Embryonic facial prominence (tissue), 1 donor: ENCODE data around the gene CRYBG2.
"Not testable (repeated sequence)": the region's sequence is repeated elsewhere in the genome, so short reads cannot be mapped to it uniquely, and the experiment has no call there.

Experiments used
- DNase-seq: peaks from one replicate; pipeline ENCODE4 v3.0.0-alpha.2; 2016; ENCODE audit errors: extremely low spot score

Gene CRYBG2, protein sequence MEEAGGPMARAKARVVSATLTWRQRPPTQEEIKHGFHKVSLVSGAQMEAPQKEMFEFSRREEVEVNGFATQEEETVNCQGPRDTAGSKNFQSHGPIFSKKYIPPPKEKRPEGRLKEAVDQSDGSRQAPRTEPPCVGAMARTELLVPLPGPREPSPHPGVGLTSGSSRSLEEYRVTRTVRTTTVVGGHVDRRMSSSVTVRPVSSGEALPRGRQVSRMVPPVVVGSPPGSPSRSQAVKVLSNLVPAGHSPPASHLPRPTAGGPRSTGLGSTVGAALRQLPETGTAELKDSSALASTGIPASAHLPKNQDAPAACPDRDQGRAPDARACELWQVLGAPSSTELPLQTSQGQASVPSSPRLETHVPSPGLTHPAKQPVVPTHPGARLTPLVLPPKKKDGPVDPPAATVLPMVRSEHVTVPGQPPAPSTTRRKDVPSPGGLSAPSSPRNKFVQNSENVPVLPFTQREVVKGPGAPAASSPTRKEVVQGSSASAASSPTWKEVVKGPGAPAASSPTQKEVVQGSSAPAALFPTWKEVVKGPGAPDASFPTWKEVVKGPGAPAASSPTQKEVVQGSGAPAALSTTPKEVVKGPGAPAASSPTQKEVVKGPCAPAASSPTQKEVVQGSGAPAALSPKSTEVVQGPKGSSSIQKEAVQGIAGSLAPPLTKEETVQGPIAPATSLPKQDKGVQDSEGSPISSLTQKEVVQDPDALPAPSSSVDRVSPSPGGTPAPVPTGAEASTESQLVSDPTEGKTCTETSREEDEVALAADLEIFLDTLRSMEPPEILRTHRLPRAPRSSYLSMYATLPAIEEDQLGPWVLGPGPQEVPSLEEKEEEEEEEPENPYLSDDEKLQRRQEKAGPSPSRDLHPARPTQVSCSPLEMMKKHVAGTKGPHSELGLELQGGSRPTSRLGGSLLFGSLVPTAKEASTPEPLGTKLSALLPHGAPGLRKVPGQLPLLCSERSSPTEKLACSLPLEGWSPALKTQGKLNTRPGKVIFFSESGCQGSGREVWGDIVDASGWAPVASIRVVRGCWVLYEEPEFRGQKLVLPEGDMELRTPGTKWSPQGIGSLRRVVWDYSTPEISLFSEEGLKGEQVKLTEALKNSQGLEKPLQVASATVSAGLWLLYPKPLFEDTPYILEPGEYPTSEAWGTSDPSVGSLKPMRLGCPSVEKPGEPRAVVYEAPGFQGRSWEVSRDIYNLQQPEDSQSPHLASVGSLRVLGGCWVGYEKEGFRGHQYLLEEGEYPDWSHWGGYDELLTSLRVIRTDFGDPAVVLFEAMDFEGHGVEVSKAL (N-terminal part only)

DNA sequence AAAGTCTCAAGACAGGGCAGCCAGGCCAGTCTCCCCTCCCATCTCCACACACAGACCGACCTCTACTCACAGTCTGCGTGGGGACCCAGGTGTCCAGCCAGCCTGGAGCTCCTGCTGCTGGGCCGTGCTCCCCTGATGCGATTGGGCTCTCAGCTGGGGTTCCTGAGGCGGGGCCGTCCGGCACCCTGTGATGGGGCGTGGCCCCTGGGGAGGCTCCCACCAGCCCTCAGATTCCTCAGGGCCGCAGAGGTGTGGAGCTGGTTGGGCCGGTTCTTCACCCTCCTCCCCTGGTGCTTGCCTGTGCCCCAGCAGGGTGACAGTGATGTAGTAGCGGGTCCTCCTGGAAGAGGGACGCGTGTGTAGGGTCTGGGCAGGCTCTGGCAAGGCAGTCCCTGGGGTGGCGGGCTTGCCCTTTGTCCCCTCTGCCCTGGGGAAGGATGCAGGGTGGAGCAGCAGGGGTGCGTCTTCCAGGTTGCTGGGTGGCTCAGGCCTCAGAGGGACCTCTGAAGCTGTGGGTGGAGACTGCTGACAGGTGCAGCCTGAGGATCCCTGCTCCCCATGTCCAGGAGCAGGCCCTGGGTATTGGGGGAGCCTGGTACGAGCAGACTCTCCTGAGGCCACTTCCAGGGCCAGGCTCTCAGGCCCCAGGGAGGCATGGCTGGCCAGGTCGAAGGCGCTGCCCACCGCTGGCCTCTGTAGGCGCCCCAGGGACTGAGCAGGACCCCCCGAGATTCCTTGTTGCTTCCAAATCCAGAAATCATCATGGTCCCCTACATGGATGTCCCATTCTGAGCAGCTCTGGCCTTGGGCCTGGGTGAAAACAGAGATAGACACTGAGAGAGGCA, at the start of gene CRYBG2:
CRYBG2 (minus strand) TSS at position 155 of the 845 bp plus-strand sequence. CDS start 7,473 bp downstream, outside the sequence.
- DNase-seq = no peak

DNA sequence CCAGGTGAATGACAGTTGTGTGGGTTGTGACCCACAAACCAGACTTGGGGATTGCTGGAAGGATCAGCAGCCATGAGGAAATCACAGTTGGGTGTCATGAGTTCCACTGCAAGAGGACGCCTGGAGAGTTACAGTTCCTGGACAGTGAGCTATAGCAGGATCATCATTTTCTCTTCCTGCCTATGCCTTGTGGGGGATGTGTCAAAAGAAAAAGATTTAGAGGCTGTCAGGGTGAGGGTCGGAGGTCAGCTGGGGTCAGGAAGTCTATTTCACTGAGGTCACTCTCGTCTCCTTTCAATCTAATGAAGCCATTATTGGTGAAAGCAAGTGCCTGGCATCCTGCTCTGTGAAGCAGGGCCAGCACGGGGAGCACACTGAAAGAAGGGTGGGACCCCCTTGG, 49.7 kb upstream of the CRYBG2 start:
- DNase-seq = no peak

DNA sequence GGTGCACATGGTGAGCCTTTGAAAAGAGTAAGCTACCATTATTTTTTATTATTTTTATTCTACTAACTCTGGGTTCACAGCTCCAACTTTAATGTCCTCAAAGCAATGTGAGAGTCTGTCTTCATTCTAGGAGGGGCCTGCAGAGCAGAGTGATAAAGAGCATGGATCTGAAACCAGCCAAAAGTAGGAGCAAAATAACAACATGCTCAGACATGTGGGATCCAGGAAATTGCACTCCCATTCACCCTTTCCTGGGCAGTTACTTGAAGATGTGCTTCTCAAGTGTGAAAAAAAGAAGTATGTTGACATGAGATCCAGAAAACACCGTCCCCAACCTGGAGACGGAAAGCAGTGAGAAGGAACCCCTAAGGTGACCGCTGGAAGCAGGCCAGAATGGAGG, 48.0 kb upstream of the CRYBG2 start:
- DNase-seq = no peak

DNA sequence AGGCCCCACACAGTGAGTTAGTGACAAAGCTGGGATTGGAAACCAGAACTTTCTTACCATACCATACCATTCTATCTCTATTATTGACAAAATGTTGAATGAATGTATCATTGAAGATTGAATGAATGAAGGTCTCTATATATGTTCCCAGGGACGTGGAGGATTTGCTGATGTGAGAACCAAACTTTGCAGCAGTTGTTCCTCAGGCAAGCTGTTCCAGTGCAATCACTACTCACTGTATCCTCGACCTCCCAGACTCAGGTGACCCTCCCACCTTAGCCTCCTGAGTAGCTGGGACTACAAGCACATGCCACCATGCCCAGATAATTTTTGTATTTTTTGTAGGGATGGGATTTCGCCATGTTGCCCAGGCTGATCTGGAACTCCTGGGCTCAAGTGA, 45.1 kb upstream of the CRYBG2 start:
- DNase-seq = no peak

DNA sequence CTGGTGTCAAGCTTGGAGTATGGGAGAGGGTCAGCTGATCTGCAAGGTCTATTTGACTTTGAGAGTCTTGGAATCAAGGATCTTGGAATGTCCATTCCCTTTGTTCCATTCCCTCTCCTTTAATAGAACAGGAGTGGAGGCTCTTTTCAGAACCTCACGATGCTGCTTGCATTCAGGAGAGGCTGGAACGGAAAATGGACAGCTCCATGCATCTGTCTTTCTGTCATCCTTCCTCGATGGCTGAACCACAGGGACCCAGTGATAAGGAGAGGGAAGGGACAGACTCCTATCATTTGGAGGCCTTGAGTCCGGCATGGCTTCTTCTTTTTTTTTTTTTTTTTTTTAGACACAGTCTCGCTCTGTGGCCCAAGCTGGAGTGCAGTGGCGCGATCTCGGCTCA, 41.8 kb upstream of the CRYBG2 start:
- no peak for DNase-seq

DNA sequence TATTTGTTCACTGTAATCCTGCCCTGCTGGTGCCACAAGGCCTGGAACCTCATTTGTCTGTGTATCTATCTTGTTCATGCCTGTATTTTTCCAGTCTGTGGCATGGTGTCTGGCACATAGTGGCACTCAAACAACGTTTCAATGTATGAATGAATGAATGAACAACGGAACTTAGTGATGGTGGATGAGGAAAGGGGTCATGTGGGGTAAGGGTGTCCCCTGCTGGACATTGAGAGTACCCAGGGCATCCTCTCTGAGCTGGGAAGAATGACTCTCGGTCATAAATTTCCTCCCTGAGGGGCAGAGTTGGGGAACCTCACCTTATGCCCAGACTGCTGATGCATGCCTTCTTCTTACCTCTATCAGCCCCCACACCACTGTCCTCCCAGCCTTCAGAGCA, 37.5 kb upstream of the CRYBG2 start:
- no peak for DNase-seq

DNA sequence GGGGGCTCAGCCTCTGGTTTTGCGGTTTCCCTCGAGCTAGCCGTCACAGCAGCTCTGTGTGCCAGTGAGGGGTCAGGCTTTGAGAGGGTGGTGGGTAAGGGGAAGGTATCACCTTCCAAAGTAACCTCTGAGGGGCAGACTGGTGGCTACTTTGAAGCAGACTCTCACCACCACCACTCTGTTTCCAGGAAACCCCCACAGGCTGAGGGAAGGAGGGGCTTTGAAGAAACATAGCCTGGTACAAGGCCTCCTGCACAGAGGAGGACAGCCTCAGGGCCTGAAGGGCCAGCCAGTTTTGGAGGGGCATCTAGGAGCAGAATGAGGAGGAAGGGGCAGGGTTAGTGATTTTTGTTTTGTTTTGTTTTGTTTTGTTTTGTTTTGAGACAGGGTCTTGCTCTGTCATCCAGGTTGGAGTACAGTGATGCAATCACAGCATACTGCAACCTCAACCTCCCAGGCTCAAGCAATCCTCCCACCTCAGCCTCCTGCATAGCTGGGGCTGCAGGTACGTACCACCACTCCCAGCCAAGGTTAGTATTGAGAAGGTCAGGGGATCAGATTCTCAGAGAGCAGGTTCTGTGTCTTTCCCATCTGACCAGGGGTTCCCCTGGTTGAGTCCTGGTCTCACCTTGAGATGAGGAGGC, 35.8 kb upstream of the CRYBG2 start:
- no peak for DNase-seq

DNA sequence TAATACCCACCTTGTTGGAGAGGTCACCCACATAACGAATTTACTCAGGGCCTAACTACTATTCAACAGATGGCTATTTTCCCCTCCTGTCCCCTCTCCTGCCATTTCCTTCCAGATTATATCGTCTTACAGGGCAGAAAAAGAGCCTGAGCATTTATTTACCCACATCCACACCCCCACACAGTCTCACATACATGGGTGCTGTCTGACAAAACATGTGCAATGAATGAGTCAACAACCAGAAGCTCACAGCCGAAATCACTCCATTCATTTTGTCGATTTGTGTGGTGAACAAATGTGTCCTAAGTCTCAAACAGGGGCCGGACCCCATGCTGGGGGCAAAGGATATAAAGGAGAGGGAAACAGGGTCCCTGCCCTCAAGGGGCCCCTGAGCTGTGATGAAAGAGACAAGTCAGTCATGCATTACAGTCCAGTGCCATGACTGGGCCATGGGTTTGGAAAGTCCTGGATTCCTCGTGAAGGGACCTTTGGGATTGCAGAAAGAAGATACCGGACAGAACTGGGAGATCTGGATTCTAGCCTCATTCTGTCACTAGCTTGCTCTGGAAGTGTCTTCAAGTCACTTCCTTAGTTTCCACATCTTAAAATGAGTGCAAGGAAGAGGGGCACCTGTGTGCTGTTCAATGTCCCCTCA, 35.0 kb upstream of the CRYBG2 start:
- no peak for DNase-seq

DNA sequence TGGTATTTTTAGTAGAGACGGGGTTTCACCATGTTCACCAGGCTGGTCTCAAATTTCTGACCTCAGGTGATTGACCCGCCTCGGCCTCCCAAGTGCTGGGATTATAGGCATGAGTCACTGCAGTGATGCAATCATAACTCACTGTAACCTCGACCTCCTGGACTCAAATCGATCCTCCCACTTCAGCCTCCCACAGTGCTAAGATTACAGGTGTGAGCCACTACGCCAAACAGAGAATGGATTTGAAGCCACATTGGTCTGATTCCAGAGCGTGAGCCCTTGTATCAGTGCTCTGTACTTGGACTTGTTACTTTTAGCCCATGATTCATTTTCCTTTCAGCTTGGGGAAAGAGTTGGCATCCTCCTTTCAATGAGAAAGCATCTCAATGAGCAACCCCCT, 33.5 kb upstream of the CRYBG2 start:
- no peak for DNase-seq

DNA sequence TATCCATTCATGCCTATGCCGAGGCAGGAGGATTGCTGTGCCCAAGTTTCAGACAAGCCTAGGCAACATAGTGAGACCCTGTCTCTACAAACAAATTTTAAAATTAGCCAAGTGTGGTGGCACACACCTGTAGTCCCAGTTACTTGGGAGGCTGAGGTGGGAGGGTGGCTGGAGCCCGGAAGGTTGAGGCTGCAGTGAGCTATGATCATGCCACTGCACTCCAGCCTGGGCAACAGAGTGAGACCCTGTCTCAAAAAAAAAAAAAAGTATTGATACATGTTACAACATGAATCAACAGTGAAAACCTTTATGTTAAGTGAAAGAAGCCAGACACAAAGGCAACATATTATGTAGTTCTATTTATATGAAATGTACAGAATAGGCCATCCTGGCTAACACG, 31.1 kb upstream of the CRYBG2 start:
- not testable (repeated sequence) for DNase-seq

DNA sequence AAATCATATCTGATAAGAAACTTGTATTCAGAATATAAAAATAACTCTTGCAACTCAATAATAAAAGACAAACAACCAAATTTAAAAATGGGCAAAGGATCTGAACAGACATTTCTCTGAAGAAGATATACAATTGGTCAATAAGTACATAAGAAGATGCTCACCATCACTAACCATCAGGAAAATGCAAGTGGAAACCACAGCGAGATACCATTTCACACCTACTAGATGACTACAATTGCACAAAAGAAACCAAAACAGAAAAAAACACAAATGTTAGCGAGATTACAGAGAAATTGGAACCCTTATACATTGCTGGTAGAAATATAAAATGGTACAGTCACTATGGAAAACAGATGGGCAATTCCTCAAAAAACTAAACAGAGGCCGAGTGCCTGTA, 30.1 kb upstream of the CRYBG2 start:
- no peak for DNase-seq

DNA sequence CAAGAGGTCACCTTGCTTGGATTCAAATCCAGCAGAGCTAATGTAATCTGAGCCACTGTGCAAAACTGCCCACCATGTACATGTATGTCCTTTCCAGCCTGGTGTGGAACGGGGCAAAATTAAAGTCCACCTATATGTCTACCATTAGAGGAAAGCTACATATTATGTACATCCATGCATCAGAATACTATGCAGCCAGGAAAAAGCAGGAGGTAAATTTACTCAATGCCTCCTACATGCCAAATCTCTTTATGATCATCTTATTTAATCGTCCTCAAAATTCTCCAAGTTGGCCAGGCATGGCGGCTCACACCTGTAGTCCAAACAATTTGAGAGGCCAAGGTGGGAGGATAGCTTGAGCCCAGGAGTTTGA, 24.9 kb upstream of the CRYBG2 start:
- DNase-seq = no peak

DNA sequence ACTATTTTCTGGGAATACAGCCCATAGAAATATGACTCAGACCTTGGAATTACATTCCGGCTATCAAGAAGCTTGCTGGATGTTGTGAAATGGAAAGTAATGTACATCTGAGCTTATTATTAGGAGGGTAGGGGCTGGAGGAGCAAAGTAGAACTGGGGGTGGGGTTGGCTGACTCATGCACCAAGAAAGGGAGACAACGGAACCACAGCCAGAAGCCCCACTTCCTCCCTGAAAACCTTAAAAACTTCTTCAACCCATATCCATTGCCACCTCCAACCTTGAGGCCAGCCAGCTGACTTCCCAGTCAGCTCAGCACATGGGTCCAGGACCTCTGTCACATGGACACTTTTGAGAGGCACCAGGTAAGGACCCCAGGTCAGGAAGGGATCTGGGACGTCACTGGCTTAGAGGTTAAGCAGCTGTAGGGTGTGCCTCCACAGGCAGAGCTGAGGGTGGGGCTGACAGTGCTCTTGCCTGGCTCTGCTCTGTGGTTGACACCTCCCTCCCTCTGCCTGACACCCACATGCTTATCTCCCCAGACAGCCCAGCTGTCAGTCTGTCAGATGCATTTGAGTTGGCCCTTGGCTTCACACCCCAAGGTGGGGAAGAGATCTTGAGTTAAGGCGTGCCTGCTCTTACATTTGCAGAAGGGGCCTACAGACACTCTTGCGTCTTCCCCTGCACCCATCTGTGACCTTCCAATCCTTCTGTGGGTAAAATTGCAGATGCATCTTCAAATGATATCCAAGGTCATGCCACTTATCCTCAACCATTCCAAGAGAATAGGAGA, 24.4 kb upstream of the CRYBG2 start:
- no peak for DNase-seq

DNA sequence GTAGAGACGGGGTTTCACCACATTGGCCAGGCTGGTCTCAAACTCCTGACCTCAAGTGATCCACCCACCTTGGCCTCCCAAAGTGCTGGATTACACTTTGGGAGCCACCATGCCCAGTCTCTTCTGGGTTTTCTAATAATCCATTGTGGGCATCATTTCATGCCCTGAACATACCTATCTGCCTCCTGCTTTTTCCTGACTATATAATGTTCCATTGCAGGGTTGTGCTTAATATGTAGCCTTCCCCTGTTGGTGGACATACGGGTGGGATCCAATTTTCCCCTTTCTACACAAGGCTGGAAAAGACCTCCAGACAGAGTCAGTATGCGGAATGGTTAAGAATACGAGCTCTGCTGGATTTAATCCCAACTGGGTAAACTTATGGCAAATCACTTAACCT, 22.1 kb upstream of the CRYBG2 start:
- no peak for DNase-seq

DNA sequence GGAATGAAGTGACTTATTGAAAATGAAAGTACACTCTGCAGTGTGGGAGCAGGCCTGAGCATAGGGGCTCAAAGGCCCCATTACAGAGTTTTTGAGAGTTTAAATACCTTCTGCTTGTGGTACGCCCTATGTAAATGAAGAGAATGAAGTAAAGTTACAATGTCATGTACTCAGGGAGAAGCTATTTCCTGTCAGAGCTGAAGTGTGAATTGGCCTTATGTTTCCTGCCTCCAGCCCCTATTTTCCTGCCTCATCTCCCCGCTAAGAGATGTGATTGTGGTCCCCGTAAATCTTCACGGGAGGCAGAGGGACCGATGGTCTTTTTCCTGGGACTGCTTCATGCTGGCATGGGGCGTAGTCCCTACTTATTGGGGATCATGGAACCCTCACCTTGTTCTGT, 21.2 kb upstream of the CRYBG2 start:
- no peak for DNase-seq

DNA sequence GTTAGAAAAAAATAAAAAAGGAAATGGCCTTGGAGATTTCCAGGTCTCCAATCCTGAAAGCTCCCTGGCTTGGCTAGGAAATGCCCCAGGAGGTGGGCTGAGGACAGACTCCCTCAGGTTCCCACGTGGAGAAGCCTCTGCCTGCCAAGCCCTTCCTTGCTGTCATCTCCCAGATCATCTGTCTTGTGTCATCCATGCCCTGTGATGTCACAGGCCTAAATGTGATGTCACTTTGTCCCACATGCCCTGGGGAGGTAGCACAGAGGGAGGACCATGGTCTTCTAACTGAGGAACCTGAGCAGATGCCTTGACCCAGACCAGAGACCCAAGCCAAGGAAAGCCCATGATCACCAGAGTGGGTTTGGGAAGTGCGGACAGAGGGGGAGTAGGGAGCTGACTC, 20.4 kb upstream of the CRYBG2 start:
- not testable (repeated sequence) for DNase-seq

DNA sequence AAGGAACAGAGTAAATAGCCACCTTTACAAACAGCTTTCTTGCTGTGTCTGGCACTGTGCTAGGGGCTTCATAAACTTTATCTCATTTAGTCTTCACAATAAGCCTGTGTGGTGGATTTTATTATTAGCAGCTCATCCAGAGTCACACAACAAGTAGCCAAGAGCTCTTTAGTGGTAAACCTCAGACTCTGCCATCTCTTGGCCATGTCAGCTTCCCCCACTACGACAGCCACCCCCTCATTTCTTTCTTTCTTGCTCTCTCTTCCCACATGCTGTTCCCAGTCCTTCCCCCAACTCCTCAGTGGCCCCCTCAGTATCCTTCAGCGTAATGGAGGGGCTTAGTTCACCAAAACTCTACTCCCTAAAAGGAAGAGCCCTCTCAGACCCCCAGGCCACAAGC, 19.9 kb upstream of the CRYBG2 start:
- DNase-seq = no peak

DNA sequence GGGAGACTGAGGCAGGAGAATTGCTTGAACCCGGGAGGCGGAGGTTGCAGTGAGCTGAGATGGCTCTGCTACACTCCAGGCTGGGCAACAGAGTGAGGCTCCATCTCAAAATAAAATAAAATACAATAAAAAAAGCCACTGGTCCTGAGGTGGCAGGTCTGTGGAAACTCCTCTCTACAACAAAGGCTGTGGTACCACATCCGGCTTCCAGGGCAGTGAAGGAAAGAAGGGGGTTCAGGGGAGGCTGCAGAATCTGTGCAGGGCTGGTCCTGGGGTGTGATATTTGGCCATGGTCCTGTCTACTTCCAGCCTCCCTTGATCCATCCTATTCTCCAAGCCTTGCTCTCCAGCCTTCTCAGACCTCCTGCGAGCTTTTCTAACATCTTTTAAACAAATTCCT, 19.4 kb upstream of the CRYBG2 start:
- DNase-seq = no peak

DNA sequence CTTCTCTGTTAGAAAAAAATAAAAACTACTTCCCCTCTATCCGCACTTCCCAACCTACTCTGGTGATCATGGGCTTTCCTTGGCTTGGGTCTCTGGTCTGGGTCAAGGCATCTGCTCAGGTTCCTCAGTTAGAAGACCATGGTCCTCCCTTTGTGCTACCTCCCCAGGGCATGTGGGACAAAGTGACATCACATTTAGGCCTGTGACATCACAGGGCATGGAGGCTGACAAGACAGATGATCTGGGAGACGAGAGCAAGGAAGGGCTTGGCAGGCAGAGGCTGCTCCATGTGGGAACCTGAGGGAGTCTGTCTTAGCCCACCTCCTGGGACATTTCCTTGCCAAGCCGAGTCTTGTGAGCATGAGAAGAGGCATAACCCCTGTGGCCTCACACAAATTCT, 18.7 kb upstream of the CRYBG2 start, which contains the start of gene ZNF683:
ZNF683 (minus strand) TSS at position 140 of the 400 bp plus-strand sequence. CDS start 4,179 bp downstream, outside the sequence.
- not testable (repeated sequence) for DNase-seq
